ENCODE data around the gene SBF1. TPM values are rescaled to one million over a fixed set of nuclear protein-coding genes. Genes with fewer than 3 reads are reported as not detected.

The SBF1 gene
- total RNA-seq, 1 experiment from 2014 or later = 97.2 TPM

DNA sequence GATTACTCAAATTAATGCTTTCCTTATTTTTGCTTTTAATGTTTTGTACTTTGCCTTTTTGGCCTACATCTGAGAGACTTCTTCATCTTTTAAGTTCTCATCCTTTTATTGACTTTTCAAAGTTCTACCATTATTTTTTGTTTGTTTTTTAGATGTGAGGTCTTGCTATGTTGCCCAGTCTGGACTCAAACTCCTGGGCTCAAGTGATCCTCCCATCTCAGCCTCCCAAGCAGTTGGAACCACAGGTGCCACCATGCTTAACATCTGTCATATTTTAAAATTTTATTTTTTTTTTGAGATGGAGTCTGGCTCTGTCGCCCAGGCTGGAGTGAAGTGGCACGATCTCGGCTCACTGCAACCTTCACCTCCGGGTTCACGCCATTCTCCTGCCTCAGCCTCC, 73.9 kb downstream of the SBF1 start:
- DNase-seq (ENCODE audit: low spot score) = no peak
- peaks cover 16% of the 10 kb centered on the region for H3K36me3 ChIP-seq (ENCODE audit: insufficient read depth, low read length, poor library complexity, severe bottlenecking)
- H3K27ac ChIP-seq (ENCODE audit: low read depth, low read length, poor library complexity, severe bottlenecking) = no peak overlapping the region
- BruUV-seq (replicated peaks) = no TSS peak
- intact Hi-C loops (cut with micrococcal nuclease; ENCODE audit: unreplicated experiment) = no loop called here
- no peaks in the 10 kb centered on the region for H3K9me3 ChIP-seq (ENCODE audit: low read depth, low read length, poor library complexity, severe bottlenecking)
- CTCF ChIA-PET = no interaction called here
- no peaks in the 10 kb centered on the region for H3K27me3 ChIP-seq (replicated peaks; ENCODE audit: insufficient read depth, low read depth, low read length, poor library complexity)
- POLR2A ChIA-PET (ENCODE audit: low non-redundant PET) = no interaction called here
- H3K4me1 ChIP-seq (ENCODE audit: insufficient read depth, low read length, poor library complexity, severe bottlenecking) = peaks cover 28% of the 10 kb centered on the region
- no peak for TF ChIP-seq EZH2 (IDR thresholded peaks at IDR 0.05; ENCODE audit: borderline replicate concordance, low read depth, low read length, poor library complexity, severe bottlenecking)
- TF ChIP-seq, protein P1, sequence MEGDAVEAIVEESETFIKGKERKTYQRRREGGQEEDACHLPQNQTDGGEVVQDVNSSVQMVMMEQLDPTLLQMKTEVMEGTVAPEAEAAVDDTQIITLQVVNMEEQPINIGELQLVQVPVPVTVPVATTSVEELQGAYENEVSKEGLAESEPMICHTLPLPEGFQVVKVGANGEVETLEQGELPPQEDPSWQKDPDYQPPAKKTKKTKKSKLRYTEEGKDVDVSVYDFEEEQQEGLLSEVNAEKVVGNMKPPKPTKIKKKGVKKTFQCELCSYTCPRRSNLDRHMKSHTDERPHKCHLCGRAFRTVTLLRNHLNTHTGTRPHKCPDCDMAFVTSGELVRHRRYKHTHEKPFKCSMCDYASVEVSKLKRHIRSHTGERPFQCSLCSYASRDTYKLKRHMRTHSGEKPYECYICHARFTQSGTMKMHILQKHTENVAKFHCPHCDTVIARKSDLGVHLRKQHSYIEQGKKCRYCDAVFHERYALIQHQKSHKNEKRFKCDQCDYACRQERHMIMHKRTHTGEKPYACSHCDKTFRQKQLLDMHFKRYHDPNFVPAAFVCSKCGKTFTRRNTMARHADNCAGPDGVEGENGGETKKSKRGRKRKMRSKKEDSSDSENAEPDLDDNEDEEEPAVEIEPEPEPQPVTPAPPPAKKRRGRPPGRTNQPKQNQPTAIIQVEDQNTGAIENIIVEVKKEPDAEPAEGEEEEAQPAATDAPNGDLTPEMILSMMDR (conservative IDR thresholded peaks at IDR 0.05; ENCODE audit: low read depth, low read length) = no peak
- H3K4me3 ChIP-seq (ENCODE audit: low read depth, low read length, poor library complexity, severe bottlenecking) = no peak overlapping the region

- H3K4me3 ChIP-seq (ENCODE audit: low read depth, low read length, poor library complexity, severe bottlenecking) = no peak overlapping the region
- no peaks in the 10 kb centered on the region for H3K9me3 ChIP-seq (ENCODE audit: low read depth, low read length, poor library complexity, severe bottlenecking)
- POLR2A ChIA-PET (ENCODE audit: low non-redundant PET) = no interaction called here
- DNase-seq (ENCODE audit: low spot score) = no peak
- no peaks in the 10 kb centered on the region for H3K27me3 ChIP-seq (replicated peaks; ENCODE audit: insufficient read depth, low read depth, low read length, poor library complexity)
- TSS peak; percentile 30 for BruUV-seq (replicated peaks)
- peaks cover 13% of the 10 kb centered on the region for H3K36me3 ChIP-seq (ENCODE audit: insufficient read depth, low read length, poor library complexity, severe bottlenecking)
- intact Hi-C loops (cut with micrococcal nuclease; ENCODE audit: unreplicated experiment) = no loop called here
- TF ChIP-seq EZH2 (IDR thresholded peaks at IDR 0.05; ENCODE audit: borderline replicate concordance, low read depth, low read length, poor library complexity, severe bottlenecking) = no peak
- TF ChIP-seq, protein P1 (conservative IDR thresholded peaks at IDR 0.05; ENCODE audit: low read depth, low read length) = no peak
- H3K27ac ChIP-seq (ENCODE audit: low read depth, low read length, poor library complexity, severe bottlenecking) = peak overlapping the region; percentile 80
- CTCF ChIA-PET = interaction anchor here (0.9 to 1.1 kb wide), 2 partner anchors 34 to 125 kb away, joined by 3 to 4 read pairs; no protein-coding TSS in a partner anchor
- H3K4me1 ChIP-seq (ENCODE audit: insufficient read depth, low read length, poor library complexity, severe bottlenecking) = peaks cover 28% of the 10 kb centered on the region
These were observed 74.4 kb downstream of the SBF1 start for GRCh38 chr22:50400406-50400805.

GRCh38 chr22:50399751-50400331, 75.0 kb downstream of the SBF1 start:
- Histone ChIP-seq H3K27me3 (replicated peaks; ENCODE audit: insufficient read depth, low read depth, low read length, poor library complexity) (no peaks in the 10 kb centered on the region), H3K4me1 (ENCODE audit: insufficient read depth, low read length, poor library complexity, severe bottlenecking) (peaks cover 28% of the 10 kb centered on the region), H3K9me3 (ENCODE audit: low read depth, low read length, poor library complexity, severe bottlenecking) (no peaks in the 10 kb centered on the region), H3K27ac (ENCODE audit: low read depth, low read length, poor library complexity, severe bottlenecking) (peak overlapping the region; percentile 80), H3K4me3 (ENCODE audit: low read depth, low read length, poor library complexity, severe bottlenecking) (no peak overlapping the region), H3K36me3 (ENCODE audit: insufficient read depth, low read length, poor library complexity, severe bottlenecking) (peaks cover 19% of the 10 kb centered on the region)
- POLR2A ChIA-PET (ENCODE audit: low non-redundant PET) = no interaction called here
- CTCF ChIA-PET = interaction anchor here (0.9 to 1.1 kb wide), 2 partner anchors 33 to 124 kb away, joined by 3 to 4 read pairs; no protein-coding TSS in a partner anchor
- intact Hi-C loops (cut with micrococcal nuclease; ENCODE audit: unreplicated experiment) = no loop called here
- TF ChIP-seq, protein P1 (conservative IDR thresholded peaks at IDR 0.05; ENCODE audit: low read depth, low read length) = peak; percentile 43
- no peak for TF ChIP-seq EZH2 (IDR thresholded peaks at IDR 0.05; ENCODE audit: borderline replicate concordance, low read depth, low read length, poor library complexity, severe bottlenecking)
- DNase-seq (ENCODE audit: low spot score) = peak; percentile 62
- no TSS peak for BruUV-seq (replicated peaks)

Data from A673 (cell line).